HL-60 (cell line): ENCODE results near the gene ATP8A1.

Source experiments
- CTCF ChIP-seq: IDR thresholded peaks from one replicate; pipeline ENCODE4 v1.5.1; 2011; ENCODE audit warnings: low read length, control low read depth, inconsistent platforms; ENCODE audit not compliant: insufficient read depth
- POLR2AphosphoS5 ChIP-seq: IDR thresholded peaks from 2 replicates; pipeline ENCODE4 v1.6.1; 2012; ENCODE audit warnings: low read depth

- TF ChIP-seq CTCF (no peak), POLR2AphosphoS5 (no peak)
Observed at GRCh38 chr4:42633605-42634388, 23.1 kb downstream of the ATP8A1 start.
